WTC11 (cell line): ENCODE data around the gene ADAM11.

ENCODE experiments used
- CTCF ChIP-seq: fragments of 200-600 bp; IDR thresholded peaks from 2 replicates; pipeline ENCODE4 v1.8.0; 2022; ENCODE audit warnings: antibody characterized with exemption
- ELF4 ChIP-seq: sonication (generic); formaldehyde crosslinking; IDR thresholded peaks from 2 replicates; pipeline ENCODE4 v1.8.1; 2022; ENCODE audit warnings: low read depth, mild to moderate bottlenecking, moderate library complexity, missing genetic modification reagents
- ESRRA ChIP-seq: sonication (generic); formaldehyde crosslinking; IDR thresholded peaks from 2 replicates; pipeline ENCODE4 v1.8.1; 2022; ENCODE audit warnings: mild to moderate bottlenecking, missing genetic modification reagents, borderline replicate concordance
- JUN ChIP-seq: sonication (generic); formaldehyde crosslinking; IDR thresholded peaks from 2 replicates; pipeline ENCODE4 v1.8.0; 2023; ENCODE audit warnings: mild to moderate bottlenecking, missing genetic modification reagents
- MAX ChIP-seq: sonication (generic); formaldehyde crosslinking; IDR thresholded peaks from 2 replicates; pipeline ENCODE4 v1.8.0; 2022; ENCODE audit warnings: mild to moderate bottlenecking, missing genetic modification reagents
- MYBL2 ChIP-seq: sonication (generic); formaldehyde crosslinking; IDR thresholded peaks from 2 replicates; pipeline ENCODE4 v1.8.1; 2023; ENCODE audit warnings: mild to moderate bottlenecking, moderate library complexity, missing genetic modification reagents
- RELA ChIP-seq: sonication (generic); formaldehyde crosslinking; IDR thresholded peaks from 2 replicates; pipeline ENCODE4 v1.8.1; 2022; ENCODE audit warnings: missing genetic modification reagents, mild to moderate bottlenecking, borderline replicate concordance
- STAT6 ChIP-seq: sonication (generic); formaldehyde crosslinking; conservative IDR thresholded peaks from 2 replicates; pipeline ENCODE4 v1.8.1; 2023; ENCODE audit warnings: mild to moderate bottlenecking, low read depth, missing genetic modification reagents, moderate library complexity
- TEAD4 ChIP-seq: sonication (generic); formaldehyde crosslinking; IDR thresholded peaks from 2 replicates; pipeline ENCODE4 v1.8.0; 2022; ENCODE audit warnings: mild to moderate bottlenecking, missing genetic modification reagents
- ZBTB21 ChIP-seq: sonication (generic); formaldehyde crosslinking; IDR thresholded peaks from 2 replicates; pipeline ENCODE4 v1.8.1; 2023; ENCODE audit warnings: mild to moderate bottlenecking, missing genetic modification reagents, borderline replicate concordance
- ZNF416 ChIP-seq: fragments of 250-450 bp; sonication (Bioruptor Pico); IDR thresholded peaks from 2 replicates; pipeline ENCODE4 v1.9.0; 2021; ENCODE audit warnings: mild to moderate bottlenecking, inconsistent platforms
- TF ChIP-seq, protein P1 (sequence below): sonication (generic); formaldehyde crosslinking; IDR thresholded peaks from 2 replicates; pipeline ENCODE4 v1.8.1; 2022; ENCODE audit warnings: mild to moderate bottlenecking, missing genetic modification reagents, moderate library complexity, borderline replicate concordance
- TF ChIP-seq, protein P2 (sequence below): sonication (generic); formaldehyde crosslinking; IDR thresholded peaks from 2 replicates; pipeline ENCODE4 v1.8.1; 2023; ENCODE audit warnings: mild to moderate bottlenecking, missing genetic modification reagents, moderate library complexity
- TF ChIP-seq, protein P3 (sequence below): fragments of 250-450 bp; sonication (Bioruptor Pico); IDR thresholded peaks from 2 replicates; pipeline ENCODE4 v1.8.0; 2021; ENCODE audit warnings: mild to moderate bottlenecking

DNA sequence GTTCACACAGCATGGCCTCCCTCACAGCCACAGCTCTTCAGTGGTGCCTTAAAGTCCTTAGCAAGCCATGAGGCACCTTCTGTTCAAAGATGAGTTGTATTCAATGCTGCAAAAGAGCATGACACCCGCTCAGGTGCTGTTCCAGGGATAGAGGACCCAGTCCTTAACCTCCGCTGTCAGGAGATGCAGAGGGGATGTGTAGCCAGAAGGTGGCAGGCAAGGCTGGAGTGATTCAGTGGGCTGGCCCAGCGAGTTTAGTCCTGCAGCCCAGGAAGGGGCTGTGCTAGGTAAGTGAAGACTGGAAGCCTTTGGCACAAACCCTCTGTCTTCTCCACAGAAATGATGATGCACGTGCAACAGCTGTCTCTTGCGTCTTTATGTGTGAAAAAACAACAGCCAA is 25.0 kb upstream of the ADAM11 start:
- TF ChIP-seq CTCF (0 out of 2 replicates have a peak, but pooled peaks have one; percentile 15), RELA (CRISPR knock-in tag) (no peak), ZBTB21 (CRISPR knock-in tag) (no peak), STAT6 (no peak), MYBL2 (CRISPR knock-in tag) (no peak), ELF4 (CRISPR knock-in tag) (no peak), MAX (CRISPR knock-in tag) (no peak), JUN (no peak), TEAD4 (CRISPR knock-in tag) (no peak), ZNF416 (CRISPR knock-in tag) (no peak), ESRRA (CRISPR knock-in tag) (no peak)
- TF ChIP-seq, protein P1, sequence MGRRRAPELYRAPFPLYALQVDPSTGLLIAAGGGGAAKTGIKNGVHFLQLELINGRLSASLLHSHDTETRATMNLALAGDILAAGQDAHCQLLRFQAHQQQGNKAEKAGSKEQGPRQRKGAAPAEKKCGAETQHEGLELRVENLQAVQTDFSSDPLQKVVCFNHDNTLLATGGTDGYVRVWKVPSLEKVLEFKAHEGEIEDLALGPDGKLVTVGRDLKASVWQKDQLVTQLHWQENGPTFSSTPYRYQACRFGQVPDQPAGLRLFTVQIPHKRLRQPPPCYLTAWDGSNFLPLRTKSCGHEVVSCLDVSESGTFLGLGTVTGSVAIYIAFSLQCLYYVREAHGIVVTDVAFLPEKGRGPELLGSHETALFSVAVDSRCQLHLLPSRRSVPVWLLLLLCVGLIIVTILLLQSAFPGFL (CRISPR knock-in tag) = no peak
- TF ChIP-seq, protein P2, sequence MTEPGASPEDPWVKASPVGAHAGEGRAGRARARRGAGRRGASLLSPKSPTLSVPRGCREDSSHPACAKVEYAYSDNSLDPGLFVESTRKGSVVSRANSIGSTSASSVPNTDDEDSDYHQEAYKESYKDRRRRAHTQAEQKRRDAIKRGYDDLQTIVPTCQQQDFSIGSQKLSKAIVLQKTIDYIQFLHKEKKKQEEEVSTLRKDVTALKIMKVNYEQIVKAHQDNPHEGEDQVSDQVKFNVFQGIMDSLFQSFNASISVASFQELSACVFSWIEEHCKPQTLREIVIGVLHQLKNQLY (CRISPR knock-in tag) = no peak
- TF ChIP-seq, protein P3, sequence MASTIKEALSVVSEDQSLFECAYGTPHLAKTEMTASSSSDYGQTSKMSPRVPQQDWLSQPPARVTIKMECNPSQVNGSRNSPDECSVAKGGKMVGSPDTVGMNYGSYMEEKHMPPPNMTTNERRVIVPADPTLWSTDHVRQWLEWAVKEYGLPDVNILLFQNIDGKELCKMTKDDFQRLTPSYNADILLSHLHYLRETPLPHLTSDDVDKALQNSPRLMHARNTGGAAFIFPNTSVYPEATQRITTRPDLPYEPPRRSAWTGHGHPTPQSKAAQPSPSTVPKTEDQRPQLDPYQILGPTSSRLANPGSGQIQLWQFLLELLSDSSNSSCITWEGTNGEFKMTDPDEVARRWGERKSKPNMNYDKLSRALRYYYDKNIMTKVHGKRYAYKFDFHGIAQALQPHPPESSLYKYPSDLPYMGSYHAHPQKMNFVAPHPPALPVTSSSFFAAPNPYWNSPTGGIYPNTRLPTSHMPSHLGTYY (CRISPR knock-in tag) = no peak
